ENCODE results near the gene USP48.

Gene USP48

GRCh38 chr1:21664806-21665588 is 118.0 kb downstream of the USP48 start:
- Histone ChIP-seq H3K4me1 (peaks cover 4 to 21% (median 16%) of the 10 kb centered on the region in 4 donors), H3K27ac (no peak overlapping the region), H3K27me3 (peaks cover 5 to 99% of the 10 kb centered on the region in 2 donors), H3K36me3 (no peaks in the 10 kb centered on the region), H3K9me3 (no peaks in the 10 kb centered on the region), H3K4me3 (no peak overlapping the region)
- DNase-seq, result peak in 1 of 2 donors; percentile 50
- intact Hi-C loops (cut with DNase I; ENCODE audit: low total_unique reads), result no loop called here
- TF ChIP-seq CTCF (IDR thresholded peaks at IDR 0.05), result no peak

- intact Hi-C loops (cut with DNase I; ENCODE audit: low total_unique reads), result no loop called here
- Histone ChIP-seq H3K27me3 (peaks cover 4 to 97% of the 10 kb centered on the region in 2 donors), H3K4me3 (no peak overlapping the region), H3K36me3 (no peaks in the 10 kb centered on the region), H3K9me3 (no peaks in the 10 kb centered on the region), H3K4me1 (peaks cover 4 to 17% (median 10%) of the 10 kb centered on the region in 4 donors), H3K27ac (no peak overlapping the region)
- peak in 1 of 2 donors; percentile 56 for DNase-seq
- no peak for TF ChIP-seq CTCF (IDR thresholded peaks at IDR 0.05)
Measured at GRCh38 chr1:21663951-21664805, 118.8 kb downstream of the USP48 start.

- peaks cover 0 to 91% of the 10 kb centered on the region in 2 donors for H3K27me3 ChIP-seq
- TF ChIP-seq CTCF (IDR thresholded peaks at IDR 0.05), result no peak
- peaks cover 0 to 12% (median 3%) of the 10 kb centered on the region in 4 donors for H3K4me1 ChIP-seq
- no peaks in the 10 kb centered on the region for H3K9me3 ChIP-seq
- no peak overlapping the region for H3K27ac ChIP-seq
- peak in 1 of 2 donors; percentile 58 for DNase-seq
- intact Hi-C loops (cut with DNase I; ENCODE audit: low total_unique reads), result no loop called here
- H3K36me3 ChIP-seq, result no peaks in the 10 kb centered on the region
- H3K4me3 ChIP-seq, result no peak overlapping the region
Measured at GRCh38 chr1:21663248-21663950, 119.5 kb downstream of the USP48 start.

- intact Hi-C loops (cut with DNase I; ENCODE audit: low total_unique reads), result no loop called here
- H3K4me1 ChIP-seq, result peaks cover 0 to 7% (median 2%) of the 10 kb centered on the region in 4 donors
- no peaks in the 10 kb centered on the region for H3K36me3 ChIP-seq
- H3K27me3 ChIP-seq, result peaks cover 0 to 87% of the 10 kb centered on the region in 2 donors
- TF ChIP-seq CTCF (IDR thresholded peaks at IDR 0.05), result no peak
- H3K27ac ChIP-seq, result no peak overlapping the region
- no peaks in the 10 kb centered on the region for H3K9me3 ChIP-seq
- H3K4me3 ChIP-seq, result no peak overlapping the region
- peak in 1 of 2 donors; percentile 47 for DNase-seq
Measured at GRCh38 chr1:21662426-21663247, 120.3 kb downstream of the USP48 start.

GRCh38 chr1:21661886-21662285 is 121.1 kb downstream of the USP48 start:
- DNase-seq, result peak in 1 of 2 donors; percentile 24
- TF ChIP-seq CTCF (IDR thresholded peaks at IDR 0.05), result no peak
- Histone ChIP-seq H3K9me3 (no peaks in the 10 kb centered on the region), H3K4me1 (peaks cover 0 to 9% (median 2%) of the 10 kb centered on the region in 4 donors), H3K27ac (no peak overlapping the region), H3K36me3 (no peaks in the 10 kb centered on the region), H3K27me3 (peaks cover 0 to 83% of the 10 kb centered on the region in 2 donors), H3K4me3 (no peak overlapping the region)
- intact Hi-C loops (cut with DNase I; ENCODE audit: low total_unique reads), result no loop called here
